A673 (cell line): ENCODE results near the gene TFR2.

ENCODE experiments used
- CTCF ChIP-seq: fragments of 300-800, 200-600 bp; sonication (generic); conservative IDR thresholded peaks from 2 replicates; pipeline ENCODE4 v1.5.1; 2017; ENCODE audit warnings: low read depth, mild to moderate bottlenecking, antibody characterized with exemption, low read length, moderate library complexity, mixed read lengths
- EZH2 ChIP-seq: fragments of 200-600 bp; sonication (generic); IDR thresholded peaks from 2 replicates; pipeline ENCODE4 v1.6.1; 2017; ENCODE audit warnings: borderline replicate concordance, low read depth, mild to moderate bottlenecking, mixed read lengths, antibody characterized with exemption, low read length; ENCODE audit not compliant: poor library complexity, severe bottlenecking

GRCh38 chr7:100620804-100621203 is 20.5 kb downstream of the TFR2 start:
- TF ChIP-seq CTCF (no peak), EZH2 (no peak)
